DMS153 treated with DMSO at 0.1 percent for 48 hours (cell line): ENCODE measurements around the gene LILRB1.
A peak's percentile ranks its signal among the peaks of the same experiment; 100 is the strongest.
"Not testable (repeated sequence)": the region's sequence is repeated elsewhere in the genome, so short reads cannot be mapped to it uniquely, and the experiment has no call there.

ENCODE experiments used
- DNase-seq: peaks from one replicate; lab custom pipeline; 2025; ENCODE audit not compliant: unreplicated experiment; lab: John Stamatoyannopoulos, UW

The LILRB1 gene

DNA sequence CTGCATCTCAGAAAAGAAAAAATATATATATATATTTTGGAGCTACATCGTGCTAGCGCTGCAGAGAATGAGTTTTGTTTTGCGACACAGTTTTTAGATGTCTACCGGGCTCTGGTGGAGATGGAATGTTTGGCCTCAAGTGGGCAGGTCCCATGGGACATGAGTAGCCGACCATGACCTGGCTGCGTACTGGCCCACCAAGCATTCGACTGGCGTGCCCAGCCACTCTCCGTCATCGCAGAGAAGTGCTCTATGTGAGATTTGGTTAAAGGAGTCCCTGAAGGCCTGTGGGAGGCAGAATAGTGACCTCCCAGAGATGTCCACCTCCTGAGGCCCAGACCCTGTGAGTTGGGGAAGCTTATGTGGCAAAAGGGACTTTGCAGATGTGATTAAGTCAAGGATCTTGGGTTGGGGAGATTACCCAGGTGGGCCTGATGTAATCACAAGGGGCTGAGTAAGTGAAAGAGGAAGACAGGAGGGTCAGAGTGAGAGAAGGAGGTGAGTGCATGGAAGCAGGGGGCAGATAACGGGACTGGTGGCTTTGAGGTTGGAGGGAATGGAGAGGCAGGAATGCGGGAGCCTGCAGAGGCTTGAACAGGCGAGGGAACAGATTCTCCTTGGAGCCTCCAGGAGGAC is 31.7 kb downstream of the LILRB1 start:
- no peak for DNase-seq

DNA sequence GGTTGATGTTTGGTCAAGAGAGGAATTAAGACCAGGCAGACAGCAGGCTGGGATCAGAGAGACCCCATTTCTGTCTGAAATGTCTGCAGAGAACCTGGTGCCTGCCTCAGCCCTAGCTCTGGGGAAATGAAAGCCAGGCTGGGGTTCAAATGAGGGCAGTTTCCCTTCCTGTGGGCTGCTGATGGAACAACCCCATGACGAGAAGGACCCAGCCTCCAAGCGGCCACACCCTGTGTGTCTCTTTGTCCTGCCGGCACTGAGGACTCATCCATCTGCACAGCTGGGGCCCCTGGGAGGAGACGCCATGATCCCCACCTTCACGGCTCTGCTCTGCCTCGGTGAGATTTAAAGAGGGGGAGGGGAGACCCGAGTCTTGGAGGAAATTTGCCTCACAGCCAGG is 32.4 kb downstream of the LILRB1 start, which contains the start of gene LILRB4:
Gene LILRB4 (plus strand): TSS at position 256 of the 400 bp plus-strand sequence. CDS start 49 bp downstream, at position 305.
- DNase-seq, result no peak

DNA sequence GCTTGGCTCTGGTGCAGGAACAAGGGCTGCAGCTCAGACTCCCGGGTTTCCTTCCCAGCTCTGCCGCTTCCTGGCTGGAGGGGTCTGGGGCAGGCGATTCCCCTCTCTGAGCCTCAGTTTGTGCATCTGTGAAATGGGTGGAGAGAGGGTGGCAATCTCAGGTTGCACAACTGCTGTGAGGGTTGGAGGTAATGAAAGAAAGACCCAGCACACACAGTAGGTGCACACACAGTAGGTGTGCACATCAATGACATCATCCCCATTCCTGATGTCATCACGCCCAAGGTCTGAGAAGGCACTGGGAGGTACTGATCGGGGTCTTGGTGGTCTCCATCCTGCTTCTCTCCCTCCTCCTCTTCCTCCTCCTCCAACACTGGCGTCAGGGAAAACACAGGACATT is 35.2 kb downstream of the LILRB1 start:
- DNase-seq, result no peak

DNA sequence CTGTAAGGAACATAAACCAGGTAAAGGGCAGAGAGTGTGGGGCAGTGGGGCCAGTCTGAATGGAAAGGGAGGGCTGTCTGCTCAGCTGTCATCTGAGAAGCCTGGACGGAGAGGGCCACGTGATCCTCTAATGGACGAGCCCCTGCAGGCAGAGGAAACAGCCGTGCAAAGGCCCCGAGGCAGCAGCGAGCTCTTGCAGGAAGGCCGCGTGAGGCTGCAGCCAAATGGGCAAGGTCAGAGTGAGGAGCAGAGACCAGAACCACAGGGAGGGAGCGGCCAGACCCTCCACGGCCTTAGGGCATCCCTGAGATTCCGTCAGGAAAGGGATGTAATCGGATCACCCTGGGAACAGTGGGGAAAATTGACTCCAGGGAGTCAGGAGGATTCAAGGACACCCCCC is 36.9 kb downstream of the LILRB1 start:
- DNase-seq, result no peak

DNA sequence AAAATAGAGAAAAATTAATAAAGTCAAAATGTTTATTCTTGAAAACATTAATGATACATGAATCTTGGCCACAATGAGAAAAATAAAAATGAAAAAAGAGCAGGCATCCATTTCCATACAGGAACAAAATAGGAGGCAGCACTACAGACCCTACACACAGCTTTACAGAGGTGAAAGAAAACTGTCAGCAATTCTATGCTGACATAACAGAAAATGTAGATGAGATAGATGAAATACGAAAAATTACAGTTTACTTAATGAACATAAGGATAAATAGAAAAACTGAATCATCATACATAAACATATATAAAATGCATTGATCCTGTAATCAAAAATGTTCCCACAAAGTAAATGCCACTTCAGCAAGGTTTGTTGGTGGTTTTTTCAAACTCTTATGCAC is 38.1 kb downstream of the LILRB1 start:
- DNase-seq, result no peak

DNA sequence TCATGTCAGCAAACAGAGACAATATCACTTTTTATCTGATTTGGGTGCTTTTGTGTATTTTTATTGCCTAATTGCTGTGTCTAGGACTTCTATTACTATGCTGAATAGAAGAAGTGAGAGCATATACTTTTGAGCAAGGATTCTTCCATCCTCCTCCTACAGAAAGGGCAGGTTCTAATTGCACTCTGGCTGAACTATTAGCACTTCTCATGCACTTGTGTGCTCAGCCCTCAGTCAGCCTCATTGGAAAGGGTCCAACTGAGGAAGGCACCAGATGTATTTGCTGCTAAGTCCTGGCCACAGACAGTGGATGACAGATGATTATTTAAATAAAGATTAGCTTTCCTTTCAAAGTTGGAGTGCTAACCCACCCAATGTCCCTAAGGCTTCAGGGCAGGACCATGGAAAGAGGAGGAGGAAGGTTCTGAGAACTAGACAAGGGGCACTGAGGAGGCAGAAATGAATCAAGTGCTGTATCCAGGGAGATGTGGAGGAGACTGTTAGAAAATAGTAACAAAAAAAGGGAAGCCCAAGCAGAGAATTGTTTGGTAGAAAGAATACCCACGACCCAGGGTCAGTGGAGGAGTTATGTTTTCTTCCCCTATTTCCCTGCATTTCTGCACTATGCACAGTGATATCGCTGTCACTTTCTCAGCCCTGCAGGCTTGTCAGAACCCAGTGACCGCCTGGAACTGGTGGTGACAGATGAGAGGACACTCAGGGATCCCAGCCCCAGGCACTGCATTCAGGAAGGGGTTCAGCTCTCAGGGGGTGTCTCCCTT is 40.5 kb downstream of the LILRB1 start:
- no peak for DNase-seq

DNA sequence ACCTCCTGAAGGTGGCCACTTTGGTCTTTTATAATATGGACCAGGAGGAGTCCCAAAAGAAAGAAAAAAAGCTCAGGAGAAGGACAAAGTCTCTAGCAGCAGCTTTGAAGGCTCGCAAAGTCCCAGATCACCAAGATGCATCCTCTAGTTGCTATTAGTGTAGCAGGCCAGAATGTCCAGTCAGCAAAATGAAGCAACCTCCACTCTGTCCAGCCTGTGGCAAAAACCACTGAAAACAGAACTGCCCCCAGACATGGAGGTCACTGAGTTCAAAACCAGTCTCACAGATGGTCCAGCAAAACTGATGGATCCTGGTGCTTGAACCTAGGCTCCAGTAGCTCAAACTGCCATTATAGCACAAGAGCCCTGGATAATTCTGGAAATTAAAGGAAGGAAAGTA is 42.9 kb downstream of the LILRB1 start:
- no peak for DNase-seq

DNA sequence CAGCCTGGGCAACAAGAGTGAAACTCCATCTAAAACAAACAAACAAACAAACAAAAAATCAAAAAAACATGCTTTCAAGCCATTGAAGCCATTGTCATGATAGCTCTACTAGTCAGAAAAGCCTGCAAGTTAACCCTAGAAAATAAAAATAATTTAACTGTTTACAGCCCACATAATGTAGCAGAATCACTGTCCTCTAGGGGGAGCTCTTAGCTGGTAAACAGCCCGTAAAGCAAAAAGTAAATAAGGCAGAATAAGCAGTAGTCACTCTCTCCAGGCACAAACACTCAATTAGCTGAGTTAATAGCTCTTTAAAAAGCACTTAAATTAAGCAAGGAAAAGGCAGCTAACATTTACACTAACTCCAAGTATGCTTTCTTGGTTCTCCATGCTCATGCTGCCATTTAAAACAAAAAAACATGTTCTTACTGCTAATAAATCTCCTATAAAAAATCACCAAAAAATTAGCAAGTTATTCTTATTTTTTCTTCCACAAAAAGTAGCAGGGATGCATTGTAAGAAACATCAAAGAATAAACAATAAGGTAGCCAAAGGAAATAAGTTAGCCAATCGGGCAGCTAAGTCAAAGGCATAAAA is 43.8 kb downstream of the LILRB1 start:
- peak; percentile 37 for DNase-seq

DNA sequence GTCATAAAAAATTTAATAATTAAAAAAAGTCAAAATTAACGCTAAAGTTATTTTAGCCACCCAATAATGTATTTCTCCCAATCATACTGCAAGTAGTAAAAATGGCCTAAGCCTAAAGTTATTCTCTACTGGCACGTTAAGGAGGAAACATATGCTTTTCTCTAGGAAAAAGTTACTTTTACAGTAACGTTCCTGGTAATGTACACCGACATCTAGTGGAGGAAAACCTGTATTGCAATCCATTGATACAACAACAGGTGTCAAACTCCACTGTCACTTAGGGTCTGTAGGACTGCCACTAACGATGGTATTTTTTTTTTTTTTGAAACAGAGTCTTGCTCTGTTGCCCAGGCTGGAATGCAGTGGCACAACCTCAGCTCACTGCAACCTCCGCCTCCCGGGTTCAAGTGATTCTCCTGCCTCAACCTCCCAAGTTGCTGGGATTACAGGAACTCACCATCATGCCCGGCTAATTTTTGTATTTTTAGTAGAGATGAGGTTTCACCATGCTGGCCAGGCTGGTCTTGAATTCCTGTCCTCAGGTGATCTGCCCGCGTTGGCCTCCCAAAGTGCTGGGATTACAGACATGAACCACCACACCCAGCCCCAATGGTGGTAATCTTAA is 46.0 kb downstream of the LILRB1 start:
- DNase-seq, result peak; percentile 13

DNA sequence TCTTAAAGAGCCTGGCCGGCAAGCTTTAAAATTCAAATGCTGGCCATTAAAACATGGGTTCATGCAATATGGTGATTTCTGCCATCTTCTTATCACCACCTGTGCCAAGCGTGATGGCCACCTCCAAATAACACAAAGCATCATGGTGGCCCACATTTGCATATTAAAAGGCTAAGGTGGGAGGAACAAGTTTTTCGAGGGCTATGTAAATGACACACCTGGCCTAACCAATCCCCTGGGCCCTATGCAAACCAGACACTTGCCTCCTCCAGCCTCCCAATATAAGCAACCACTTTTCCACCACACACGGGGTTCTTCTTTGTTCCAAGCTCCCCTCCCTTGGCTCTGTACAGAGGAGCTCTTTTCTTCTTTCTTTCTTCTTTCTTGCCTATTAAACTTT is 46.9 kb downstream of the LILRB1 start:
- no peak for DNase-seq

DNA sequence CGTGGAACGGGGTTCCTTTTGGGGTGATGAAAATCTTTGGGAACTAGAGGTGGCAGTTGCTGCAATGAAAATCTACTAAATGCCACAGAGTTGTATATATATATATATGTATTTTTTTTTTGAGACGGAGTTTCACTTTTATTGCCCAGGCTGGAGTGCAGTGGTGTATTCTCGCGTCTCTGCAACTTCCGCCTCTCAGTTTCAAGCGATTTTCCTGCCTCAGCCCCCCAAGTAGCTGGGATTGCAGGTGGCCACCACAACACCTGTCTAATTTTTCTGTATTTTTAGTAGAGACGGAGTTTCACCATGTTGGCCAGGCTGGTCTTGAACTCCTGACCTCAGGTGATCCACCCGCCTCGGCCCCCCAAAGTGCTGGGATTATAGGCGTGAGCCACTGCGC is 51.3 kb downstream of the LILRB1 start:
- not testable (repeated sequence) for DNase-seq

DNA sequence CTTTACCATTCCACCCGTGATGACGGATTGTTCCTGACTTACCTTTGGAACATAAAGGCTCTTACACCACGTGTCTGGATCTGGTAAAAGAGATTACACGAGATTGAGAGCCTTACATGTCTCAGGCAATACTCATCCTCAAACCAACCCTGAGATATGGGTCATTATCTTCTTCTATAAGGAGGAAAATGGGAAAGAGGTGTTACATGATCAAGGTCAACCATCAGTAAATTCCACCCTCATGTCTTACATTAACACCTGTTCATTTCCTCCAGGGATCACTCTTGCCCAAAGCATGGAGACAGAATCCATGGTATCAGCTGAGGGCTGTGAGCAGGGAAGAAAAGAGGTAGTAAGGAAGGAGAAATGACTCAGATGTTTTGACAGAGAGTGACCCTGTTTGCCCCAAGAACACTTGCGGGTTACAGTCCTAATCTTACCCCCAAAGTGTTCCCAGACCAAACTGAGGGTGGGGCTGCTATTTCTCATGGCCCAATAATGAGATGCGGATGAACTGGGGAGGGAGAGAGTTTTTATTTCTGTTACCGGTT is 52.1 kb downstream of the LILRB1 start:
- DNase-seq, result no peak

DNA sequence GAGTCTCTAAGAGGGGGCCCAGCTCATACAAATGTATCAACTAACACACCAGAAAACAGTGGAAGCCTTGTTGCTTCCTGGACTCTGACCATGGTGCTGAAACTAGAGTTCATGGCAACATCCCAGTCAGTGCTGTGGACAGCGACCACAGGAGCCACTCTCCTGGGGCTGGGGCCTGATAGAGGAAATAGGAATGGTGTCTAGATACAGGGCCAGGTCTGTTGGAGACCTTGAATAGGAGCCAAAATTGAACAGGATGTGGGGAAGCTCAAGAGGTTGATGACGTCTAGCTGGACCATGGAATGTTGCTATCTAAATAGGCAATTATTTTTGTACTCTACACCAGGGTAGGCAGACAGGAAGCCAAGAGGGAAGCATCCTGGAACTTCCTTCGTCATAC is 54.2 kb downstream of the LILRB1 start:
- no peak for DNase-seq
